Pancreas (tissue), 10 donors: Measurements from ENCODE around the gene IDUA. TPM values are rescaled to one million over a fixed set of nuclear protein-coding genes. Genes with fewer than 3 reads are reported as not detected.

Experiments
- ATAC-seq, 4 donors: fragments of 200-7000 bp; cut with Tn5 transposase; one replicate each; pipeline versions ENCODE4 v1.8.0 to v1.9.1; 2020; ENCODE audit warnings: mild to moderate bottlenecking in 4 of 4, moderate library complexity in 4 of 4
- DNase-seq, 6 donors: peaks; one replicate each; pipeline ENCODE4 v3.0.0-alpha.2; 2020
- FAIRE-seq: peaks from 2 replicates; lab custom pipeline; 2012; peaks lifted over from hg19 to GRCh38; lab: Jason Lieb, UNC
- H3K27ac ChIP-seq, 4 donors: fragments of 200-600 bp; sonication (generic); 1 replicate in 3 of 4; 2 replicates in 1 of 4; pipeline versions ENCODE4 v1.5.0 to v1.8.0; 2020
- H3K27me3 ChIP-seq, 4 donors: fragments of 200-600 bp; one replicate each; pipeline ENCODE4 v1.8.0; 2021
- H3K36me3 ChIP-seq, 3 donors: fragments of 200-600 bp; sonication (generic) in 1 of 3; one replicate each; pipeline versions ENCODE4 v1.5.0 to v1.8.0; 2020 to 2021
- H3K4me1 ChIP-seq, 3 donors: fragments of 200-600 bp; one replicate each; pipeline ENCODE4 v1.8.0; 2021
- H3K4me3 ChIP-seq, 4 donors: fragments of 200-600 bp; sonication (generic) in 2 of 4; one replicate each; pipeline versions ENCODE4 v1.5.0 to v1.8.0; 2020 to 2021
- H3K9me3 ChIP-seq, 4 donors: fragments of 200-600 bp; one replicate each; pipeline ENCODE4 v1.8.0; 2021
- CTCF ChIP-seq, 4 donors: fragments of 200-600 bp; sonication (generic) in 3 of 4; IDR thresholded peaks; one replicate each; pipeline versions ENCODE4 v1.5.0 to v1.8.0; 2021; ENCODE audit warnings: antibody characterized with exemption in 4 of 4
- WGBS, 2 donors: extraction: QIAGEN DNeasy Blood & Tissue Kit; methylation state at CpG; one replicate each; pipeline ENCODE4 v1.1.7; 2013; 5-methylcytosine and 5-hydroxymethylcytosine counted together
- intact Hi-C, 3 donors: fragments of 100-400 bp; cut with DNase I; formaldehyde crosslinking; loops; one replicate each; pipeline versions ENCODE4 v1.11.1 to v1.14.2; 2022
- polyA plus RNA-seq, 2 donors: library from polyadenylated mRNA; stranded (reverse); fragments of 200-250 nt; gene quantifications; one replicate each; pipeline ENCODE4 v1.2.3, GENCODE V29; 2013
- total RNA-seq, 6 donors: library from RNA; stranded (reverse); fragmentation: NEBNext Ultra II Directional in 4 of 6; extraction: Animal tissue kit (Norgen Biotek cat#: 25700) in 4 of 6; gene quantifications; one replicate each; pipeline versions ENCODE4 v1.2.1 to v1.2.4, GENCODE V29; 2021 to 2023
- donor health status: healthy with polysubstance abuse.
- donor health status: DM: no; HTN: no; CAD: no; lungs with moderate emphysema.
- donor health status: DM: no; HTN: no; CAD: no.
- donor health status: control.
- donor health status: control.
- donor health status: Bipolar disorder and iron deficiency.
- donor health status: DM: yes; HTN: yes; CAD: no.
- donor health status: DM: no; HTN: no; CAD: no.
- donor health status: DM: no; HTN: no; CAD: no.
- donor health status: DM: yes; HTN: yes; CAD: no.

Gene IDUA
- total and polyA plus RNA-seq, 8 donors: 17.6 to 56.9 (median 23.3) TPM

GRCh38 chr4:961351-962230 lies 25.3 kb upstream of the IDUA start:
- intact Hi-C loops: no loop called here
- FAIRE-seq: no peak
- Histone ChIP-seq H3K9me3 (no peaks in the 10 kb centered on the region), H3K27ac (no peak overlapping the region), H3K4me3 (no peak overlapping the region), H3K4me1 (no peaks in the 10 kb centered on the region), H3K27me3 (no peaks in the 10 kb centered on the region), H3K36me3 (peaks cover 0 to 4% (median 0%) of the 10 kb centered on the region in 3 donors)
- 94 to 97% methylated on average over 47 to 52 of the region's 52 CpGs for whole genome bisulfite sequencing, 2 donors
- DNase-seq: peak in 2 of 6 donors; percentile 55 to 74
- TF ChIP-seq CTCF (IDR thresholded peaks at IDR 0.05): no peak
- no peak for ATAC-seq

GRCh38 chr4:962231-963208 lies 24.3 kb upstream of the IDUA start:
- DNase-seq: peak in 2 of 6 donors; percentile 54 to 74
- Histone ChIP-seq H3K27me3 (no peaks in the 10 kb centered on the region), H3K4me1 (no peaks in the 10 kb centered on the region), H3K36me3 (peaks cover 0 to 8% (median 0%) of the 10 kb centered on the region in 3 donors), H3K27ac (no peak overlapping the region), H3K4me3 (no peak overlapping the region), H3K9me3 (no peaks in the 10 kb centered on the region)
- TF ChIP-seq CTCF (IDR thresholded peaks at IDR 0.05): no peak
- no peak for FAIRE-seq
- intact Hi-C loops: no loop called here
- ATAC-seq: no peak
- WGBS, 2 donors: 91% methylated on average over 54 of the region's 54 CpGs

GRCh38 chr4:963276-964225 lies 23.3 kb upstream of the IDUA start:
- no peak for TF ChIP-seq CTCF (IDR thresholded peaks at IDR 0.05)
- no peak for ATAC-seq
- peaks cover 0 to 8% (median 0%) of the 10 kb centered on the region in 3 donors for H3K36me3 ChIP-seq
- 93 to 95% methylated on average over 36 to 39 of the region's 39 CpGs for WGBS, 2 donors
- FAIRE-seq: no peak
- no peak overlapping the region for H3K27ac ChIP-seq
- intact Hi-C loops: no loop called here
- no peaks in the 10 kb centered on the region for H3K27me3 ChIP-seq
- H3K4me1 ChIP-seq: no peaks in the 10 kb centered on the region
- no peak overlapping the region for H3K4me3 ChIP-seq
- H3K9me3 ChIP-seq: no peaks in the 10 kb centered on the region
- DNase-seq: peak in 1 of 6 donors; percentile 79

DNA sequence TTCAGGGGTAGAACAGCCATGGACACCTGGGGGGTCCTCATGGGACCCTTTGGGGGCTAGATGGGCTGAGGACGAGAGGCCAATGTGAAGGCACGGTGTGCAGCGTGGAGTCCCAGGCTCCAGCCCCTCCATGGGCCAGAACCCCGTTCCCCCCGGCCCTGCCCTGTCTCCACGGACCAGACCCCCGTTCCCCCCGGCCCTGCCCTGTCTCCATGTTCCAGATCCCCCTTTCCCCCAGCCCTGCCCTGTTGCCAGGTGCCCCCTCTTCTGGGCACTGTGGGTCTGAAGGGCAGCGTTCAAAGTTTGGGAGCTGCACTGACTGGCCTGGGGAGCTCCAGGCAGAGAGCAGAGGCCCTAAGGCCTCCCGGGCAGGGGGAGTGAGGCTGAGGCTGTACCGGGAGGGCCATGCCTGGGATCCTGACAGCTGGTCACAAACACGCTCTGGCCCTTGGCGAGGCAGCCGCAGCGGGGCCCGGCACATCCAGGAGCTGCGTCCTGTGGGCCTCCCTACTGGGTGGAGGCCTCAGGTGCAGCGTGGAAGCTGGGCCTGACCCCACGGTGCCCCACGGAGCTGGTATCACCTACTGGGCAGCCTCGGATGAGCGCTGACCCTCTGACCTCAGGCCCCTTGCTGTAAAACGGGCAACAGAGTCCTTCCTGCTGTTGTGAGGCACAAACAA lies 22.4 kb upstream of the IDUA start:
- no peaks in the 10 kb centered on the region for H3K27me3 ChIP-seq
- no peak for TF ChIP-seq CTCF (IDR thresholded peaks at IDR 0.05)
- WGBS, 2 donors: 91 to 94% methylated on average over 23 of the region's 23 CpGs
- no peak overlapping the region for H3K4me3 ChIP-seq
- no peak for ATAC-seq
- no peak overlapping the region for H3K27ac ChIP-seq
- no peak for FAIRE-seq
- peak in 1 of 6 donors; percentile 77 for DNase-seq
- no peaks in the 10 kb centered on the region for H3K9me3 ChIP-seq
- peaks cover 0 to 8% (median 0%) of the 10 kb centered on the region in 3 donors for H3K36me3 ChIP-seq
- intact Hi-C loops: no loop called here
- H3K4me1 ChIP-seq: no peaks in the 10 kb centered on the region
